Right lobe of liver (tissue), 4 donors: ENCODE results near the gene FAM13A.
"Not testable (repeated sequence)": the region's sequence is repeated elsewhere in the genome, so short reads cannot be mapped to it uniquely, and the experiment has no call there.

Source experiments
- CTCF ChIP-seq, 4 donors: fragments of 200-600 bp in 3 of 4; fragments of 450-650 bp in 1 of 4; IDR thresholded peaks; one replicate each; pipeline versions ENCODE4 v1.5.1 to v1.8.0; 2016 to 2022; ENCODE audit warnings: antibody characterized with exemption in 4 of 4, mild to moderate bottlenecking in 2 of 4
- POLR2A ChIP-seq: fragments of 450-650 bp; IDR thresholded peaks from one replicate; pipeline ENCODE4 v1.6.1; 2017; ENCODE audit warnings: antibody characterized with exemption, mild to moderate bottlenecking
- donor health status: DM: no; HTN: no; CAD: no.
- donor health status: DM: no; HTN: no; CAD: no.
- donor health status: DM: no; HTN: yes; CAD: no.

GRCh38 chr4:89005066-89005465 lies 51.9 kb downstream of the FAM13A start:
- not testable (repeated sequence) for TF ChIP-seq CTCF (IDR thresholded peaks at IDR 0.05); POLR2A
